Measurements from ENCODE around the gene CH25H.

Gene CH25H

DNA sequence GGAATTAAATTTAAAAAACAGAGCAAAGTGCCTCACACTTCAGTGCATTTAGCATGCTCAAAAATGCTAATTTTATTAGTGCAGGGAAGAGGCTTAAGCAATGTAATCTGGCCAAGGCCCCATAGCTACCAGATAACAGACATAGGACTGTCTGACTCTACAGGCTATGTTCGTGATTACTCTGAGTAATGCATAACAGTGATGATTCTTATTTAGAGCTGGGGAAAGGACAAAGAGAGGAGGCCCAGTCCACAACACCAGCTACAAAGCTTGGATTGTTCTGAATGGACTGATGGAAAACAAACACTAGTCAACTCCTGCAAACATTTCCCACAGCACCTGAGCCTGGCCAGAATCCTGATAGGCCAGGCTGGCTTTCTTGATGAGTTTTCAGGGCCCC is 8.4 kb upstream of the CH25H start:
- TF ChIP-seq TAF1 (IDR thresholded peaks at IDR 0.05; ENCODE audit: borderline replicate concordance, insufficient read depth, low read length) = no peak
- TF ChIP-seq SIN3A (IDR thresholded peaks at IDR 0.05; ENCODE audit: borderline replicate concordance, insufficient read depth, low read length) = no peak
- no peak for TF ChIP-seq POLR2AphosphoS5 (IDR thresholded peaks at IDR 0.05; ENCODE audit: low read depth, low read length)
- TF ChIP-seq, protein P1, sequence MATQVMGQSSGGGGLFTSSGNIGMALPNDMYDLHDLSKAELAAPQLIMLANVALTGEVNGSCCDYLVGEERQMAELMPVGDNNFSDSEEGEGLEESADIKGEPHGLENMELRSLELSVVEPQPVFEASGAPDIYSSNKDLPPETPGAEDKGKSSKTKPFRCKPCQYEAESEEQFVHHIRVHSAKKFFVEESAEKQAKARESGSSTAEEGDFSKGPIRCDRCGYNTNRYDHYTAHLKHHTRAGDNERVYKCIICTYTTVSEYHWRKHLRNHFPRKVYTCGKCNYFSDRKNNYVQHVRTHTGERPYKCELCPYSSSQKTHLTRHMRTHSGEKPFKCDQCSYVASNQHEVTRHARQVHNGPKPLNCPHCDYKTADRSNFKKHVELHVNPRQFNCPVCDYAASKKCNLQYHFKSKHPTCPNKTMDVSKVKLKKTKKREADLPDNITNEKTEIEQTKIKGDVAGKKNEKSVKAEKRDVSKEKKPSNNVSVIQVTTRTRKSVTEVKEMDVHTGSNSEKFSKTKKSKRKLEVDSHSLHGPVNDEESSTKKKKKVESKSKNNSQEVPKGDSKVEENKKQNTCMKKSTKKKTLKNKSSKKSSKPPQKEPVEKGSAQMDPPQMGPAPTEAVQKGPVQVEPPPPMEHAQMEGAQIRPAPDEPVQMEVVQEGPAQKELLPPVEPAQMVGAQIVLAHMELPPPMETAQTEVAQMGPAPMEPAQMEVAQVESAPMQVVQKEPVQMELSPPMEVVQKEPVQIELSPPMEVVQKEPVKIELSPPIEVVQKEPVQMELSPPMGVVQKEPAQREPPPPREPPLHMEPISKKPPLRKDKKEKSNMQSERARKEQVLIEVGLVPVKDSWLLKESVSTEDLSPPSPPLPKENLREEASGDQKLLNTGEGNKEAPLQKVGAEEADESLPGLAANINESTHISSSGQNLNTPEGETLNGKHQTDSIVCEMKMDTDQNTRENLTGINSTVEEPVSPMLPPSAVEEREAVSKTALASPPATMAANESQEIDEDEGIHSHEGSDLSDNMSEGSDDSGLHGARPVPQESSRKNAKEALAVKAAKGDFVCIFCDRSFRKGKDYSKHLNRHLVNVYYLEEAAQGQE (IDR thresholded peaks at IDR 0.05; ENCODE audit: insufficient read depth in 1 of 2, low read depth in 2 of 2, low read length in 2 of 2) = no peak
- TF ChIP-seq FOXP2 (optimal IDR thresholded peaks at IDR 0.05; ENCODE audit: borderline replicate concordance, extremely low read depth, extremely low read length, insufficient read depth) = no peak

DNA sequence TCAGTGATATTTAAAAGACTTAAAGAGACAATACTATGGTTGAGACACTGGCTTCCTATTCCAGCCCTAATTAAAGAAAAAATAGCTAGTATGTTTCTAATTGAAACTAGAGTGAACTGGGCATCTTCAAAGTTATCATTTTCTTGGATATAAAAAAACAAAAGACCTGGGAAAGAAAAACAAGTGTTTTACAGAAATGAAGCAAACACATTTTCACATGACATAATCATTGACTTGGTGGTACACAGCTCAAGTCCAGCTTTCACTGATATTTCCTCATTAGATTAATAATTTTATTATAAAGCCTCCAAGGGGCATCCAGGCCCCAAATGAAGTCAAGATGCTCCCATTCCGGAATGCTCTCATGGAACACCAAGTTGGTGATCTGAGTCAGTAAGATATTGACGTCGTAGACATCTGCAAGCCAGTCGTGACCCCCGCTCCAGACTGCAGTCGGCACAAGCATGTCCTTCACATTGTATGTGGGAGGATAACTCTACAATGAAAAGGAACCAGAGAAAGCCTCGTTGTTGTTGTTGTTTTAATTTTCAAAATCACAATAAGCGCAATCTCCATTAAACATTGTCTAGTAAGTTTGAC is 7.5 kb upstream of the CH25H start:
- TF ChIP-seq FOXP2 (optimal IDR thresholded peaks at IDR 0.05; ENCODE audit: borderline replicate concordance, extremely low read depth, extremely low read length, insufficient read depth) (no peak), SIN3A (IDR thresholded peaks at IDR 0.05; ENCODE audit: borderline replicate concordance, insufficient read depth, low read length) (no peak), TAF1 (IDR thresholded peaks at IDR 0.05; ENCODE audit: borderline replicate concordance, insufficient read depth, low read length) (no peak), POLR2AphosphoS5 (IDR thresholded peaks at IDR 0.05; ENCODE audit: low read depth, low read length) (no peak)
- TF ChIP-seq, protein P1 (IDR thresholded peaks at IDR 0.05; ENCODE audit: insufficient read depth in 1 of 2, low read depth in 2 of 2, low read length in 2 of 2) = no peak

DNA sequence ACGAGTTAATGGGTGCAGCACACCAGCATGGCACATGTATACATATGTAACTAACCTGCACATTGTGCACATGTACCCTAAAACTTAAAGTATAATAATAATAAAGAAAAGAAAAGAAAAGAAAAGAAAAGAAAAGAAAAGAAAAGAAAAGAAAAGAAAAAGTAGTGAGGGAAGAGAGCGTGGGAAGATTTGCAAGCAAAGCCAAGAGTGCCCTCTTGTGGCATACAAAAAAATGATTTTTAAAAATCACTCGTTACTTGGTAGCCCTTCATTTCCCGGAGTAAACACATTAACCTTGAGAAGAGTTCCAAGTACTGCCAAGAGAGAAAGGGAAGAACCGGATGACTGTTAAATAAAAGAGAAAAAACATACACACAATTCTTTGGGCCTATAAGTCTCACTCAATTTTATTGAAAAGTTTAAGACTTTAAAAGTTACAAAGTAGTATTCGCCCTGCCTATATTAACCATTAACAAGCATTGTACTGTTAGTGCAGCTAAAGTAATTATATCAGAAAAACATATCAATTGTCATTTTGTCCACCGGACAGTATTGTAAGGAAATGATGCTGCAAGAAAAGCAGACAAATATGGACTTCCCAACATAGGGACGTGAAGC is 6.2 kb upstream of the CH25H start:
- TF ChIP-seq TAF1 (IDR thresholded peaks at IDR 0.05; ENCODE audit: borderline replicate concordance, insufficient read depth, low read length) (no peak), SIN3A (IDR thresholded peaks at IDR 0.05; ENCODE audit: borderline replicate concordance, insufficient read depth, low read length) (no peak), FOXP2 (optimal IDR thresholded peaks at IDR 0.05; ENCODE audit: borderline replicate concordance, extremely low read depth, extremely low read length, insufficient read depth) (no peak), POLR2AphosphoS5 (IDR thresholded peaks at IDR 0.05; ENCODE audit: low read depth, low read length) (no peak)
- TF ChIP-seq, protein P1 (IDR thresholded peaks at IDR 0.05; ENCODE audit: insufficient read depth in 1 of 2, low read depth in 2 of 2, low read length in 2 of 2) = no peak

DNA sequence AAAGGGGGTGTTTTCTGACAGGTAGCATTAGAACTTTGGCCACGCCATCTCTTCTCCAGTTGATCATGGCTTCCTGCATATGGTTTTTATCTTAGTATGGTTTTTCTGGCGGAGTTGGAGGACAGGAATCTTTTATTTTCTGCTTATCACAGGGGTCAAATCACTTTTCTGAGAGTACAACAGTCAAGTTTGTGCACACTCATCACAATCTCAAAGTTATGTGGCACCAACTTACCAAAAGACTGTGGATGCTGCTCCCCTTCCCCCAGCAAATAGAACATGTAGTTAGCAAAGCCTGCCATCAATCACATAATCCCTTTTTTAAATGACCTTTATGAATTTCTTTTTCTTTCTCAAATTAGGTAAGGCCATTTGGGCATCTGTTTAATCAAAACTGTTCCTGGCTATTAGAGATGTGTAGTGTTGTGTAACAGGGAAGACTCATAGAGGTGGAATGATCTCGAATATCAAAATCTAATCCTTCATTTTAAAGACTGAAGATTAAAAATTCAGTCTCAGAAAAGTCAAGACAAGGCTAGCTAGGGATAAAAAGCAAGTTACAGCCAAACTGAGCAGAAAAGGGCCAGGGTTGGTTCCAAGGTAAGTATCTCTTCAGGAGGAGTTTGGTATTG is 3.8 kb upstream of the CH25H start:
- TF ChIP-seq FOXP2 (optimal IDR thresholded peaks at IDR 0.05; ENCODE audit: borderline replicate concordance, extremely low read depth, extremely low read length, insufficient read depth) (no peak), SIN3A (IDR thresholded peaks at IDR 0.05; ENCODE audit: borderline replicate concordance, insufficient read depth, low read length) (no peak), POLR2AphosphoS5 (IDR thresholded peaks at IDR 0.05; ENCODE audit: low read depth, low read length) (no peak), TAF1 (IDR thresholded peaks at IDR 0.05; ENCODE audit: borderline replicate concordance, insufficient read depth, low read length) (no peak)
- TF ChIP-seq, protein P1 (IDR thresholded peaks at IDR 0.05; ENCODE audit: insufficient read depth in 1 of 2, low read depth in 2 of 2, low read length in 2 of 2) = no peak
